ENCODE data around the gene MMP1. TPM values are rescaled to one million over a fixed set of nuclear protein-coding genes. Genes with fewer than 3 reads are reported as not detected.
A peak's percentile ranks its signal among the peaks of the same experiment; 100 is the strongest.

Gene MMP1
- total and polyA plus RNA-seq, 12 donors: 0.07 TPM; not detected in 11

DNA sequence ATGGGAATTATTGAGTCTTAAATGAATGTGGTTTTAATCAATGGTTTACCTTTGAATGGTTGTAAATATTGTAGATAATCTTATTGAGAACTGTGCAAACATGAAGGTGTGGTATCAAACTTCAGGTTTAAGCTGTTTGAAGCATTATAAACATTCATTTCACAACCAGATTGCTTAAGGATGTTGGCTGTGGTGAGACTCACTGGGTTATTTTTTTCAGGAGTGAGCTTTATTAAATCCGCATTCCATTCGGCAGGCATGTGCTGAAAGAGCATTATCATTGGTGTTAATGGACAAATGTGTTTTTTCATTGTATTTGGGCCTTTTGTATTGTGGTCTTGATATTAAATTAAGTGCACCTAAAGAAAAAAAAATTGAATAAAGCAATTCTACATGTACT, 35.8 kb upstream of the MMP1 start:
- no peak overlapping the region for H3K4me3 ChIP-seq
- intact Hi-C loops (cut with DNase I): no loop called here
- no peaks in the 10 kb centered on the region for H3K4me1 ChIP-seq (replicated peaks in 1 of 2)
- H3K27me3 ChIP-seq: peaks cover 4% of the 10 kb centered on the region
- H3K36me3 ChIP-seq (replicated peaks in 1 of 2): no peaks in the 10 kb centered on the region
- no peak overlapping the region for H3K27ac ChIP-seq
- WGBS, 4 donors: 81 to 91% (median 88%) methylated on average over 2 of the region's 2 CpGs
- no peaks in the 10 kb centered on the region for H3K9me3 ChIP-seq (replicated peaks in 1 of 3)
- TF ChIP-seq, protein P1, sequence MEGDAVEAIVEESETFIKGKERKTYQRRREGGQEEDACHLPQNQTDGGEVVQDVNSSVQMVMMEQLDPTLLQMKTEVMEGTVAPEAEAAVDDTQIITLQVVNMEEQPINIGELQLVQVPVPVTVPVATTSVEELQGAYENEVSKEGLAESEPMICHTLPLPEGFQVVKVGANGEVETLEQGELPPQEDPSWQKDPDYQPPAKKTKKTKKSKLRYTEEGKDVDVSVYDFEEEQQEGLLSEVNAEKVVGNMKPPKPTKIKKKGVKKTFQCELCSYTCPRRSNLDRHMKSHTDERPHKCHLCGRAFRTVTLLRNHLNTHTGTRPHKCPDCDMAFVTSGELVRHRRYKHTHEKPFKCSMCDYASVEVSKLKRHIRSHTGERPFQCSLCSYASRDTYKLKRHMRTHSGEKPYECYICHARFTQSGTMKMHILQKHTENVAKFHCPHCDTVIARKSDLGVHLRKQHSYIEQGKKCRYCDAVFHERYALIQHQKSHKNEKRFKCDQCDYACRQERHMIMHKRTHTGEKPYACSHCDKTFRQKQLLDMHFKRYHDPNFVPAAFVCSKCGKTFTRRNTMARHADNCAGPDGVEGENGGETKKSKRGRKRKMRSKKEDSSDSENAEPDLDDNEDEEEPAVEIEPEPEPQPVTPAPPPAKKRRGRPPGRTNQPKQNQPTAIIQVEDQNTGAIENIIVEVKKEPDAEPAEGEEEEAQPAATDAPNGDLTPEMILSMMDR (IDR thresholded peaks at IDR 0.05): no peak
- TF ChIP-seq POLR2A (IDR thresholded peaks at IDR 0.05): no peak
- DNase-seq: no peak

GRCh38 chr11:102832612-102833011, 34.7 kb upstream of the MMP1 start:
- 84 to 91% (median 86%) methylated on average over 7 of the region's 7 CpGs for WGBS, 4 donors
- TF ChIP-seq, protein P1 (IDR thresholded peaks at IDR 0.05): no peak
- TF ChIP-seq POLR2A (IDR thresholded peaks at IDR 0.05): no peak
- peaks cover 4% of the 10 kb centered on the region for H3K27me3 ChIP-seq
- no peaks in the 10 kb centered on the region for H3K4me1 ChIP-seq (replicated peaks in 1 of 2)
- DNase-seq: no peak
- H3K4me3 ChIP-seq: no peak overlapping the region
- intact Hi-C loops (cut with DNase I): no loop called here
- H3K9me3 ChIP-seq (replicated peaks in 1 of 3): no peaks in the 10 kb centered on the region
- no peaks in the 10 kb centered on the region for H3K36me3 ChIP-seq (replicated peaks in 1 of 2)
- no peak overlapping the region for H3K27ac ChIP-seq

GRCh38 chr11:102831489-102832440, 33.8 kb upstream of the MMP1 start:
- H3K4me1 ChIP-seq (replicated peaks in 1 of 2): no peaks in the 10 kb centered on the region
- peaks cover 4% of the 10 kb centered on the region for H3K27me3 ChIP-seq
- WGBS, 4 donors: 31 to 53% (median 33%) methylated on average over 36 to 38 of the region's 38 CpGs
- H3K36me3 ChIP-seq (replicated peaks in 1 of 2): no peaks in the 10 kb centered on the region
- DNase-seq: peak in 6 of 7 donors; percentile 20 to 59 (median 44)
- intact Hi-C loops (cut with DNase I): no loop called here
- H3K4me3 ChIP-seq: no peak overlapping the region
- H3K9me3 ChIP-seq (replicated peaks in 1 of 3): no peaks in the 10 kb centered on the region
- TF ChIP-seq, protein P1 (IDR thresholded peaks at IDR 0.05): peak in 3 of 6 experiments; percentile 25 to 60 (median 30)
- no peak for TF ChIP-seq POLR2A (IDR thresholded peaks at IDR 0.05)
- peak overlapping the region in 2 of 5 donors; percentile 23 to 43 for H3K27ac ChIP-seq

DNA sequence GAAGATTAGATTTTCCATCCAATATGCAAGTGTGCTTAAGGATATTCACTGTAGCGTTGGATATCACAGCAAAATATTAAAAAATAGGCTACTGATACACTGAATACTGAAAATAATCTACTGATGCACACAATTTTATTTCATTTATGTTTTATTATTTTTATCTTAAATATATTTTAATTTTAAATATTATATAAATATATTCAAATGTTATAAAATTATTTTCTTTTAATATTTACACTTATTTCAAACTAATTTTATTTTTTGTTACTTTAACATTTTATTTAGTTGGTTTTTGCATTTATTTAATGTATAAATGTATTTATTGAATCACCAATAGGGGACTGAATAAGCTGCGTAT, 33.1 kb upstream of the MMP1 start:
- Histone ChIP-seq H3K9me3 (replicated peaks in 1 of 3) (no peaks in the 10 kb centered on the region), H3K27ac (no peak overlapping the region), H3K27me3 (peaks cover 4% of the 10 kb centered on the region), H3K4me1 (replicated peaks in 1 of 2) (no peaks in the 10 kb centered on the region), H3K36me3 (replicated peaks in 1 of 2) (no peaks in the 10 kb centered on the region), H3K4me3 (no peak overlapping the region)
- intact Hi-C loops (cut with DNase I): no loop called here
- no peak for DNase-seq
- no peak for TF ChIP-seq POLR2A (IDR thresholded peaks at IDR 0.05)
- TF ChIP-seq, protein P1 (IDR thresholded peaks at IDR 0.05): no peak
- WGBS, 4 donors: 47 to 60% (median 55%) methylated on average over 2 of the region's 2 CpGs
